ENCODE measurements around the gene NRARP.
A peak's percentile ranks its signal among the peaks of the same experiment; 100 is the strongest.

- peak; percentile 35 for TF ChIP-seq CTCF (IDR thresholded peaks at IDR 0.05; ENCODE audit: low read length)
- no peak for TF ChIP-seq EZH2 (optimal IDR thresholded peaks at IDR 0.05; ENCODE audit: low read depth, low read length)
- TF ChIP-seq EZH2phosphoT487 (IDR thresholded peaks at IDR 0.05; ENCODE audit: low read length): no peak
Observed at GRCh38 chr9:137277329-137278041, 24.6 kb downstream of the NRARP start, which contains the start of gene TOR4A.
